ENCODE data around the gene GPATCH1. TPM values are rescaled to one million over a fixed set of nuclear protein-coding genes. Genes with fewer than 3 reads are reported as not detected.
A peak's percentile ranks its signal among the peaks of the same experiment; 100 is the strongest.
"Not testable (repeated sequence)": the region's sequence is repeated elsewhere in the genome, so short reads cannot be mapped to it uniquely, and the experiment has no call there.

The GPATCH1 gene
- total RNA-seq, 1 donor from 2014 or later = 13.7 TPM

- no peak for DNase-seq (ENCODE audit: low spot score)
Observed at GRCh38 chr19:33157906-33158305, 76.9 kb downstream of the GPATCH1 start.

DNA sequence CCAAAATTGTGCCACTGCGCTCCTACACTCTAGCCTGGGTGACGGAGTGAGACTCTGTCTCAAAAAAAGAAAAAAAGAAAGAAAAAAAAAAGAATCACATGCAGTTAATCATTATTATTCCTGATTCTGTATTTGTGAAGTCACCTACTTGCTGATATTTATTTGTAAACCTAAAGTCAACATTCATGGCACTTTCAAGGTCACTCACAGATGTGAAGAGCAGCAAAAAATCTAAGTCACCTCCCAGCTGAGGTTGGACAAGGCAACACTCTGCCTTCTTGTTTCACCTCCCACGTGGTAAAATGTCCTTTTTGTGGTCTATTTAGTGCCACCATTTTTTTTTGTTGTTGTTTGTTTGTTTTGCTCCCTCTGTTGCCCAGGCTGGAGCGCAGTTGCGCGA lies 77.4 kb downstream of the GPATCH1 start:
- no peak for DNase-seq (ENCODE audit: low spot score)

- DNase-seq (ENCODE audit: low spot score) = no peak
Observed at GRCh38 chr19:33159149-33159548, 78.2 kb downstream of the GPATCH1 start.

DNA sequence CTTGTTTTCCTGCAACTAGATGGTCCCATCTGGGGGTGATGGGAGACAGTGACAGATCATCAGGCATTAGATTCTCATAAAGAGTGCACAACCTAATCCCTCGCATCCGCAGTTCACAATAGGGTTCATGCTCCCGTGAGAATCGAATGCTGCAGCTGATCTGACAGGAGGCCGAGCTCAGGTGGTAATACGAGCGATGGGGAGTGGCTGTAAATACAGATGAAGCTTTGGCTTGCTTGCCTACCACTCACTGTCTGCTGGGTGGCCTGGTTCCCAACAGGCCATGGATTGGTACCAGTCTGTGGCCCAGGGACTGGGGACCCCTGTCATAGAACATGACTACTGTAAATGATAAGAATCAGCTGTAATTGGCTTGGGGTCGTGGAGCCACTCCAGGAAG lies 78.9 kb downstream of the GPATCH1 start:
- DNase-seq (ENCODE audit: low spot score) = no peak

DNA sequence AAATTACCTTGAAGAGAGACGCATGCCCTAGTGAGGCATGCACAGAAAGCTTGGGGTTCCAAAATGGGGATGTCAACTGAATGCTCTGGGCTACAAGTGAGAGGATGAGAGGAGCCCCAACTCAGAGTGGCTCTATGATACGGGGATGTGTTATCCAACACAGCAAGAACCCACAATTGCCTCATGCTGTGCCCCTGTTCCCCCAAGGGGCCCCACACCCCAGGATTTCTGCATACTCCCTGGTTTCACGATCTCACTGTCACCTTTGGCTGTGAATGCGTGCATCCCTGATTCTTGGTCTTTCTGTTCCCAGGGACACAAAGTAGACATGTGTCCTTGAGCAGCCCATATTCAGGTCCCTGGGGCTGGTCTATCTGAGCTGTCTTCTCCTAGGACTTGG lies 80.2 kb downstream of the GPATCH1 start:
- DNase-seq (ENCODE audit: low spot score) = no peak

DNA sequence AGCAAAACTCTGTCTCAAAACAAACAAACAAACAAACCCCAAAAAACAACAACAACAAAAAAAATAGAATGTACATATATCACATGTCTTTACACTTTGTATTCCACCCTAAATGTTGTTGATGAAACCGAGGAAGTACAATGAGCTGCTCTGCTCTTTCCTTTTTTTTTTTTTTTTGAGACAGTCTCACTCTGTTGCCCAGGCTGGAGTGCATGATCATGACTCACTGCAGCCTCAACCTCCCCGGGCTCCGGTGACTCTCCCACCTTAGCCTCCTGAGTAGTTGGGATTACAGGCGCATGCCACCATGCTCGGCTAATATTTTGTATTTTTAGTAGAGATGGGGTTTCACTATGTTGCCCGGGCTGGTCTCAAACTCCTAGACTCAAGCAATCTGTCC lies 82.5 kb downstream of the GPATCH1 start:
- no peak for DNase-seq (ENCODE audit: low spot score)

DNA sequence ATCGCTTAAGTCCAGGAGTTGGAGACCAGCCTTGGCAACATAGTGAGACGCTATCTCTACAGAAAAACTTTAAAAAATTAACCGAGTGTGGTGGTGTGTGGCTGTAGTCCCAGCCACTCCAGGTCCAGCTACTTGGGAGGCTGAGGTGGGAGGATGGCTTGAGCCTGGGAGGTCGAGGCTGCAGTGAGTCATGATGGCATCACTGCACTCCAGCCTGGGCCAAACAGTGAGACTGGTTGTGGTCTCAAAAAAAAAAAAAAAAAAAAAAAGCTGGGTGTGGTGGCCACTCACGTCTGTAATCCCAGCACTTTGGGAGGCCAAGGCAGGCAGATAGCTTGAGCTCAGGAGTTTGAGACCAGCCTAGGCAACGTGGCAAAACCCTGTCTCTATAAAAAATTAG lies 85.1 kb downstream of the GPATCH1 start:
- DNase-seq (ENCODE audit: low spot score) = not testable (repeated sequence)

- DNase-seq (ENCODE audit: low spot score) = no peak
Observed at GRCh38 chr19:33167438-33167837, 86.5 kb downstream of the GPATCH1 start.

- no peak for DNase-seq (ENCODE audit: low spot score)
Observed at GRCh38 chr19:33168528-33168927, 87.5 kb downstream of the GPATCH1 start.

DNA sequence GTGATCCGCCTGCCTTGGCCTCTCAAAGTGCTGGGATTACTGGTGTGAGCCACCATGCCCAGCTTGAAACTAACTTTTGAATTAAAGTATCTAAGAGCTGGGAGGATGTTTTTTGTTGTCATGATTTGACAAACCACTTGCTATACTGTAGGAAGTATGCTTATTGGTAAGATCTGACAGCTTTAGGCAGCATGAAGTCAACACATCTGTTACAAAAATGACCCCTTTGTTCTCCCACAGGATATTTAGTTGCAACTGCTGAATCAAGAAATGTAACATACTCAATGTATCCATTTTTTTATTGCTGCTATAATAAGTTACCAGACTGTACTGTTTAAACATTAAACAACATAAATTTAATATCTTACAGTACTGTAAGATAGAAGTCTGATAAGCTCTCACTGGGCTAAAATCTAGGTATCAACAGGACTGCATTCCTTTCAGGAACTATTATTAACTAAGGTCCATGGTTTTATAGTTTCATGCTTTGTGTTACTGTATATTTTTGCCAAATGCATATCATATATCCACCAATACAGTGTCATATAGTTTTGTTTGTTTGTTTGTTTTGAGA lies 90.3 kb downstream of the GPATCH1 start:
- DNase-seq (ENCODE audit: low spot score) = no peak

DNA sequence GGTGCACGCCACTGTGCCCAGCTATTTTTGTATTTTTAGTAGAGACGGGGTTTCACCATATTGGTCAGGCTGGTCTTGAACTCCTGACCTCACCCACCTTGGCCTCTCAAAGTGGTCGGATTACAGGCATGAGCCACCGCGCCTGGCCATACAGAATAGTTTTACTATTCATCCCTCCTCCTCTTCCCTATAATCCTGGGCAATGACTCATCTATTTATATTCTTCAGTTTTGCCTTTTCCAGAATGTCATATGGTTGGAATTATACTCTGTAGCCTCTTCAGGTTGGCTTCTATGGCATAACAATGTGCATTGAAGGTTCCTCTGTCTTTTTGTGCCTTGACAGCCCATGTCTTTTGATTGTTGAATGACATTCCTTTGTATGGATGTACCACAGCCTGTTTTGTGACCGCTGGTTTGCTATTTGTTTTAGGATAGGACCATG lies 91.0 kb downstream of the GPATCH1 start:
- no peak for DNase-seq (ENCODE audit: low spot score)

DNA sequence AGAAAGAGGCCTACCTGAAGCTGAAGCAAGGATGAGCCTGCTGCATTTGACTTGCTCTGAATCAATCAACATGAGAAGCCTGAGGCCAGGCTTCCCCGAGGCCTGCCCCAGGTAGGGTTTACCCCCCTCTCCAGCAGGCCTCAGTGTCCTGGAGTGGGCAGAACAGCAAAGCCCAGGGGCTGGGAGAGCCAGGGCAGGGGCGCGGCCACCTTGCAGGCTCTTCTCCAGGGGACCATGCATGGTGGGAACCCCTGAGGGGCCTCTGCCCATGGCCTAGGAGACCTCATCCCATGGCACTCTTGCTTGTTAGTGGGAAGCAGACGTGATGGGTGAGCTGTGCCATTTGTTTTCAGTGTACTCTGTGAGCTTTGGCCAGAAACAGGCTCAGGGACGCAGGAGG lies 93.2 kb downstream of the GPATCH1 start:
- no peak for DNase-seq (ENCODE audit: low spot score)

GRCh38 chr19:33175156-33175782 lies 94.3 kb downstream of the GPATCH1 start:
- no peak for DNase-seq (ENCODE audit: low spot score)

GRCh38 chr19:33175886-33176669 lies 95.1 kb downstream of the GPATCH1 start:
- DNase-seq (ENCODE audit: low spot score) = no peak

GRCh38 chr19:33176670-33177416 lies 95.9 kb downstream of the GPATCH1 start:
- peak; percentile 99 for DNase-seq (ENCODE audit: low spot score)

DNA sequence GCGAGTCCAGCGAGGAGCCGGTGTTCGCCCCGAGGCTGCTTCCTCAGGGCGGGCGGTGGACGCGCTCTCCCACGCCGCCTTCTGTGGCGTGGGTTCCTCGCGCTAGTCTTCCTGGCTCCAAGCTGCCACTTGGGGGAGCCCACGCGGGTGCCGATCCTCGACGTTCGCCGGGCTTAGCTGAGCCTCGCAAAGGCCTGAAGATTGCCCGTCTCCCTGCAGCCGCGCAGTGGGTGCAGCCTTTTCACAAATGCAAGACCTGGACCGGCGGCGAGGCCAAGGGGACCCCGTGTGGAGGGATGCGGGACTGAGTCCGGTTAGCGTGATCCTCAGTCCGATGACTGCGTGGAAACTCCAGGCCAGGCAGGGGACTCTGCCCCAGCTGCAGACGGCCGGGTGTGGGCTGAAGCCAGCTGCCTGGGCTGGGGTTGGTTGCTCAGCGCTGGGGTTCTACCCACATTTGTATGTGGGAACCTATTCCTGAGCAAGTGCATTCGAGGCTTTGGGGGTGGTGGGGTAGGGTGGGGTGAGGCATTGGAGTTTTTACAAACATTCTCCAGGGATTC lies 96.5 kb downstream of the GPATCH1 start:
- no peak for DNase-seq (ENCODE audit: low spot score)

Other genes starting within 250 kb of the GPATCH1 start
- gene SLC7A9, start 211.4 kb upstream of the GPATCH1 start, total RNA-seq (ENCODE audit: insufficient read depth, low replicate concordance) = not detected
- 5.8 TPM for gene CEP89, start 109.2 kb upstream of the GPATCH1 start, total RNA-seq (ENCODE audit: insufficient read depth, low replicate concordance)
- gene FAAP24, start 108.9 kb upstream of the GPATCH1 start, total RNA-seq (ENCODE audit: insufficient read depth, low replicate concordance) = 0.96 TPM
- 4.1 TPM for gene RHPN2, start 16.3 kb upstream of the GPATCH1 start, total RNA-seq (ENCODE audit: insufficient read depth, low replicate concordance)
- gene WDR88, start 50.9 kb downstream of the GPATCH1 start, total RNA-seq (ENCODE audit: insufficient read depth, low replicate concordance) = not detected
- 12.5 TPM for gene LRP3, start 113.1 kb downstream of the GPATCH1 start, total RNA-seq (ENCODE audit: insufficient read depth, low replicate concordance)
- not detected for gene SLC7A10, start 144.7 kb downstream of the GPATCH1 start, total RNA-seq (ENCODE audit: insufficient read depth, low replicate concordance)
- gene CEBPA, start 221.4 kb downstream of the GPATCH1 start, total RNA-seq (ENCODE audit: insufficient read depth, low replicate concordance) = 7.5 TPM